Neutrophil (primary cell): ENCODE data around the gene RTKN2.

ENCODE experiments used
- H3K27ac ChIP-seq: fragments of 200-600 bp; sonication (generic); 2 replicates; pipeline ENCODE4 v1.5.1; 2016; ENCODE audit warnings: mild to moderate bottlenecking, moderate library complexity
- H3K27me3 ChIP-seq: fragments of 200-600 bp; sonication (generic); 2 replicates; pipeline ENCODE4 v1.6.0; 2016; ENCODE audit warnings: mild to moderate bottlenecking
- H3K36me3 ChIP-seq: fragments of 200-600 bp; sonication (generic); 2 replicates; pipeline ENCODE4 v1.5.1; 2017
- H3K4me1 ChIP-seq, 2 experiments: fragments of 200-600 bp in 1 of 2; sonication (generic) in 1 of 2; 1 replicate in 1 of 2; 2 replicates in 1 of 2; pipeline versions ENCODE4 v1.5.1 to v1.6.1; 2013 to 2016; ENCODE audit warnings: low read depth in 1 of 2, low read length in 1 of 2, mild to moderate bottlenecking in 1 of 2, moderate library complexity in 1 of 2; ENCODE audit not compliant: control insufficient read depth in 1 of 2, insufficient read depth in 1 of 2
- H3K4me3 ChIP-seq, 2 experiments: fragments of 200-600 bp in 1 of 2; sonication (generic) in 1 of 2; 1 replicate in 1 of 2; 2 replicates in 1 of 2; pipeline ENCODE4 v1.5.1; 2013 to 2016; ENCODE audit warnings: low read depth in 1 of 2, low read length in 1 of 2, mild to moderate bottlenecking in 1 of 2, moderate library complexity in 1 of 2
- H3K9me3 ChIP-seq: fragments of 200-600 bp; sonication (generic); 2 replicates; pipeline ENCODE4 v1.5.1; 2016
- TF ChIP-seq, protein P1 (sequence below): fragments of 200-600 bp; sonication (generic); IDR thresholded peaks from 2 replicates; pipeline ENCODE4 v1.5.1; 2016; ENCODE audit warnings: antibody characterized with exemption

The RTKN2 gene

DNA sequence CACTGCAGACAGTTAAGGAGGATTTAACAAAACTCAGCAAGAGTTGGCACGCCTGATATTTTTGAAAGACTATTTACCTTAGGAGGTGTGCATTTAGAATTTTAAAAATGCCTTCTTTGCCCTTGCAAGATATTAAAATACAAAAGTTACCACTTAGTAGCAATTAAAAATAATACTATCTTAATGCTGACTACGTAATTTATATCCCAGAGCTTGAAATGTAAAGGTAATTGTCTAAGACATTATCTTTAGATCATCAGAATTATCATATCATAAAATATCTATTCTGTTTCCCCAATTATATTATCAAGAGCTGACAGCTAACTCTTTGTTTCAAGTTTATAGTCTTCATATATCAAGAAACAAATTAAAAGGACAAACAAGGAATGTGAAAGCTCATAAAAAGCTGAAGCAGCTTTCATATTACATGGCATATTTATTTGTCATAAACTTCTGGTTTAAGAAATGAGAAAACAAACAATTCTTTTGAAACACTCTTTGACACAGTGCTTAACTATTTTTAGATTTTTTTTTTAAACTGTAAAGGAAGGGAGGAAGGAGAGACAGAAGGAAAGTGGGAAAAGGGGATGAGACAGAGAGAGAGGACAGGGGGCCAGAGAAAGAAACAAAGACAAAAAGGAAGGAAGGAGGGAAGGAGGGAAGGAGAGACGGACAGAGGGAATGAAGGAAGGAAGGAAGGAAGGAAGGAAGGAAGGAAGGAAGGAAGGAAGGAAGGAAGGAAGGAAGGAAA lies 73.5 kb downstream of the RTKN2 start:
- Histone ChIP-seq H3K36me3 (no peaks in the 10 kb centered on the region), H3K27me3 (no peaks in the 10 kb centered on the region), H3K9me3 (no peaks in the 10 kb centered on the region), H3K4me3 (no peak overlapping the region), H3K27ac (no peak overlapping the region), H3K4me1 (no peaks in the 10 kb centered on the region)
- TF ChIP-seq, protein P1, sequence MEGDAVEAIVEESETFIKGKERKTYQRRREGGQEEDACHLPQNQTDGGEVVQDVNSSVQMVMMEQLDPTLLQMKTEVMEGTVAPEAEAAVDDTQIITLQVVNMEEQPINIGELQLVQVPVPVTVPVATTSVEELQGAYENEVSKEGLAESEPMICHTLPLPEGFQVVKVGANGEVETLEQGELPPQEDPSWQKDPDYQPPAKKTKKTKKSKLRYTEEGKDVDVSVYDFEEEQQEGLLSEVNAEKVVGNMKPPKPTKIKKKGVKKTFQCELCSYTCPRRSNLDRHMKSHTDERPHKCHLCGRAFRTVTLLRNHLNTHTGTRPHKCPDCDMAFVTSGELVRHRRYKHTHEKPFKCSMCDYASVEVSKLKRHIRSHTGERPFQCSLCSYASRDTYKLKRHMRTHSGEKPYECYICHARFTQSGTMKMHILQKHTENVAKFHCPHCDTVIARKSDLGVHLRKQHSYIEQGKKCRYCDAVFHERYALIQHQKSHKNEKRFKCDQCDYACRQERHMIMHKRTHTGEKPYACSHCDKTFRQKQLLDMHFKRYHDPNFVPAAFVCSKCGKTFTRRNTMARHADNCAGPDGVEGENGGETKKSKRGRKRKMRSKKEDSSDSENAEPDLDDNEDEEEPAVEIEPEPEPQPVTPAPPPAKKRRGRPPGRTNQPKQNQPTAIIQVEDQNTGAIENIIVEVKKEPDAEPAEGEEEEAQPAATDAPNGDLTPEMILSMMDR: no peak

DNA sequence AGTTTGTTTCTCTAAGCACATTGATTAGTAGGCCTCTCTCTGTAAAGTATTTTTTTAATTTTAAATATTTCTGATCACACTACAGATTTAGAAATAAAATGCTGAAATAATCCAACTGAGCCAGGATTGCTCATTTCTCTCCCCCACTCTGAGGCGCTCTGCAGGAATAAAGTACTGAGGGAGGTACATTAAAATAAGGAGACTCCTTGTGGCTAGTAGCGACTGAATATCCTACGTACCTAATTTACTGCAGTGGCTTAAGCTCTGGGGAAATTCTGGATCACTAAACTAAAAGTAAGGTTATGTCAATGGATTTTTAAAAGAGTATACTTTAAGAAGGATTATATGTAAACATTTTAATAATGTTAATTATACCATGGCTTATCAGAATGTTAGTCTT lies 75.2 kb downstream of the RTKN2 start:
- H3K27me3 ChIP-seq: no peaks in the 10 kb centered on the region
- TF ChIP-seq, protein P1: no peak
- H3K9me3 ChIP-seq: no peaks in the 10 kb centered on the region
- H3K4me3 ChIP-seq: no peak overlapping the region
- H3K4me1 ChIP-seq: no peaks in the 10 kb centered on the region
- H3K36me3 ChIP-seq: no peaks in the 10 kb centered on the region
- no peak overlapping the region for H3K27ac ChIP-seq

DNA sequence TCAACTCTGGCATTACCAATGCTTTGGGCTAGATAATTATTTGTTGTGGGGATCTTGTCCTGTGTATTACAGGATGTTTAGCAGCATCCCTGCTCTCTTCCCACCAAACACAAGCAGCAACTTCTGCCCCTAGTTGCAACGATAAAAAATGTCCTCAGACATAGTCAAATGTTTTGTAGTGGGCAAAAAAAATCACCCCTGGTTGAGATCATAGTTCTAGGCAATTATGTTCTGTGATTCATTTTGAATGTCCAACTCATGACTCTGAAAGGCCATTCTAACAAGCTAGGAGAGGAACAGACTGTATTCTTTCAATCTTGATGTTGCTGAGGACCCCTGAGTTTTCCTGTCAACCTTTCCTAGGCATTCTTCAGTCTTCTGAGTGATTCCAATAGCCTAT lies 79.5 kb downstream of the RTKN2 start:
- Histone ChIP-seq H3K9me3 (no peaks in the 10 kb centered on the region), H3K27ac (no peak overlapping the region), H3K27me3 (no peaks in the 10 kb centered on the region), H3K4me3 (no peak overlapping the region), H3K4me1 (no peaks in the 10 kb centered on the region), H3K36me3 (no peaks in the 10 kb centered on the region)
- TF ChIP-seq, protein P1: no peak

DNA sequence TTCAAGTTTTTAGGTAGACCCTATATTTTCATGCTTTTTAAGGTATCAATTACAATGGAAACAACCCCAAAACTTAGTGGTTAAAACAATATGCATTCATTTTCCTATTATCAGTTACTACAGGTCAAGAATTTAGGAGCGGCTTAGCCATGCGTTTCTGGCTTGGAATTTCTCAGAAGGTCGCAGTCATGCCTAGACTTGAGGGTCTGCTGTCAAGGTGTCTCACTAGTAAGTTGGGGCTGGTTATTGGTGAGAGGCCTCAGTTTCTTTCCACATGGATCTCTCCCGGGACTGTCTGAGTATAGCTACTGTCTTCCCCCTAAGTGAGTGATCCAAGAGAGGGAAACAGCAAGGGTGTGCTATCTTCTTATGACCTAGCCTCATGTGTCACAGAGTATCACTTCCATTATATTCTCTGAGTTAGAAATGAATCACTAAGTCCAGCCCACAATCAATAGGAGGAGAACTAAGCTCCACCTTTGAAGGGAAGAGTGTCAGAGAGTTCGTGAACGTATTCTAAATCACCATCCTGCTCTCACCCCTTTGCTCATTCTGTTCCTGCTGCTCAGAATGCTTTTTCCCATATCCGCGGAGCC lies 80.5 kb downstream of the RTKN2 start:
- Histone ChIP-seq H3K4me1 (no peaks in the 10 kb centered on the region), H3K27me3 (no peaks in the 10 kb centered on the region), H3K36me3 (no peaks in the 10 kb centered on the region), H3K27ac (no peak overlapping the region), H3K4me3 (no peak overlapping the region), H3K9me3 (no peaks in the 10 kb centered on the region)
- TF ChIP-seq, protein P1: no peak

DNA sequence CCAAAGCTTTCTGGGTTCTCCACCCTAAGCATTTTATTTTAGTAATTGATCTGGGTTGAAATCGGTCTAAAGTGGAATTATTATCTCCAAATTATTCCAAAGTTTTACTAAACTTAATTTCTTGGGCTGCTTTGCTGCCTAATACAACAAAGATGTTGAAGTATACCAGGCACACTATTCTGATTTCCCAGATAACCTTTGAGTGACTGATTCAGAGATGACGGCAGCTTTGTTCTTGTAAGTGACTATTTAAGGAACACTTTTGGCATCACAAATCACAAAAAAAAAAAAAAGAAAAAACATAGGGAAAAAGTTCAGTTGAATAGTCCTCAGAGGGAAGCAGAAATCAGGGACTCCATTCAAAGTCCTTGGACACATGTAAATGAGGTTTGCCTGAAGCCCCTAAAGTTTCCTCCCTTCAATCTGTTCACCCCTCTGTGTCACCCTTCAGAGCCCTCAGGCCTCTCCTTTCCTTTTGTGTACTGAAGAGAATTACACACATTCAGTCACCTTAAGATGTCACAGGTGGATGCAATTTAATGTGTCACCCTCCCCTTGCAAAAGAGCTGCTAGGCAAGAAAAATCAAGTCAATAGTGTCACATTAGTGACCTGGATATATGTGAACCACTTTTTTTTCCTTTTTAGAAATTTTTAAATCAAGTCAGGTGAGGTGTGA lies 81.5 kb downstream of the RTKN2 start:
- no peaks in the 10 kb centered on the region for H3K36me3 ChIP-seq
- no peak overlapping the region for H3K27ac ChIP-seq
- H3K27me3 ChIP-seq: no peaks in the 10 kb centered on the region
- TF ChIP-seq, protein P1: no peak
- no peaks in the 10 kb centered on the region for H3K9me3 ChIP-seq
- no peak overlapping the region for H3K4me3 ChIP-seq
- no peaks in the 10 kb centered on the region for H3K4me1 ChIP-seq
